Right lobe of liver (tissue), 6 donors: Measurements from ENCODE around the gene RECK. TPM values are rescaled to one million over a fixed set of nuclear protein-coding genes. Genes with fewer than 3 reads are reported as not detected.
"Not testable (repeated sequence)": the region's sequence is repeated elsewhere in the genome, so short reads cannot be mapped to it uniquely, and the experiment has no call there.

Experiments
- ATAC-seq, 4 donors: fragments of 200-7000 bp; cut with Tn5 transposase; one replicate each; pipeline ENCODE4 v1.9.1; 2020; ENCODE audit warnings: mild to moderate bottlenecking in 4 of 4, moderate library complexity in 4 of 4
- DNase-seq, 3 donors: peaks; one replicate each; pipeline ENCODE4 v3.0.0-alpha.2; 2020
- H3K27ac ChIP-seq, 3 donors: fragments of 200-600 bp; one replicate each; pipeline ENCODE4 v1.8.0; 2022
- H3K27me3 ChIP-seq, 2 donors: fragments of 200-600 bp; one replicate each; pipeline ENCODE4 v1.8.0; 2022
- H3K36me3 ChIP-seq, 4 donors: fragments of 200-600 bp; sonication (generic) in 1 of 4; one replicate each; pipeline versions ENCODE4 v1.5.1 to v1.8.0; 2017 to 2022; ENCODE audit warnings: control low read depth in 1 of 4
- H3K4me1 ChIP-seq, 4 donors: fragments of 200-600 bp; sonication (generic) in 1 of 4; one replicate each; pipeline versions ENCODE4 v1.5.1 to v1.8.0; 2017 to 2022; ENCODE audit warnings: control low read depth in 1 of 4
- H3K4me3 ChIP-seq, 3 donors: fragments of 200-600 bp; one replicate each; pipeline ENCODE4 v1.8.0; 2022
- H3K9me3 ChIP-seq, 4 donors: fragments of 200-600 bp; sonication (generic) in 1 of 4; one replicate each; pipeline versions ENCODE4 v1.5.1 to v1.8.0; 2017 to 2022; ENCODE audit warnings: control low read depth in 1 of 4
- POLR2A ChIP-seq: fragments of 450-650 bp; IDR thresholded peaks from one replicate; pipeline ENCODE4 v1.6.1; 2017; ENCODE audit warnings: antibody characterized with exemption, mild to moderate bottlenecking
- WGBS: methylation state at CpG from one replicate; pipeline ENCODE4 v1.1.6; 2018; ENCODE audit warnings: low coverage, low lambda C conversion rate; ENCODE audit not compliant: insufficient coverage; ENCODE audit errors: missing lambda C conversion rate; 5-methylcytosine and 5-hydroxymethylcytosine counted together
- intact Hi-C, 2 donors: fragments of 100-400 bp; cut with DNase I; formaldehyde crosslinking; loops; one replicate each; pipeline versions ENCODE4 v1.11.2 to v1.14.1; 2022
- total RNA-seq, 6 experiments: library from RNA; depleted of rRNA in 2 of 6; stranded (reverse); fragments of >200 nt in 2 of 6; fragmentation: NEBNext Ultra II Directional in 3 of 6; extraction: Animal tissue kit (Norgen Biotek cat#: 25700) in 3 of 6; gene quantifications; one replicate each; pipeline versions ENCODE4 v1.1.0 to v1.2.4, GENCODE V29; 2016 to 2023
- TF ChIP-seq, protein P1 (sequence below), 4 donors: fragments of 200-600 bp in 3 of 4; fragments of 450-650 bp in 1 of 4; IDR thresholded peaks; one replicate each; pipeline versions ENCODE4 v1.5.1 to v1.8.0; 2016 to 2022; ENCODE audit warnings: antibody characterized with exemption in 4 of 4, mild to moderate bottlenecking in 2 of 4
- donor health status: DM: no; HTN: yes; CAD: no.
- donor health status: DM: no; HTN: no; CAD: no.
- donor health status: DM: no; HTN: no; CAD: no.
- donor health status: DM: no; HTN: yes; CAD: no.
- donor health status: DM: no; HTN: yes; CAD: no.

The RECK gene
- total RNA-seq, 6 experiments from 2014 or later = 2.0 to 6.2 (median 2.6) TPM

GRCh38 chr9:35996358-35996970 lies 40.2 kb upstream of the RECK start:
- no peak for ATAC-seq
- Histone ChIP-seq H3K36me3 (no peaks in the 10 kb centered on the region), H3K27ac (no peak overlapping the region), H3K4me1 (no peaks in the 10 kb centered on the region), H3K9me3 (no peaks in the 10 kb centered on the region), H3K27me3 (peaks cover 0 to 3% of the 10 kb centered on the region in 2 donors), H3K4me3 (no peak overlapping the region)
- no peak for DNase-seq
- 88% methylated on average over 1 of the region's 1 CpG for WGBS
- no peak for TF ChIP-seq POLR2A
- TF ChIP-seq, protein P1, sequence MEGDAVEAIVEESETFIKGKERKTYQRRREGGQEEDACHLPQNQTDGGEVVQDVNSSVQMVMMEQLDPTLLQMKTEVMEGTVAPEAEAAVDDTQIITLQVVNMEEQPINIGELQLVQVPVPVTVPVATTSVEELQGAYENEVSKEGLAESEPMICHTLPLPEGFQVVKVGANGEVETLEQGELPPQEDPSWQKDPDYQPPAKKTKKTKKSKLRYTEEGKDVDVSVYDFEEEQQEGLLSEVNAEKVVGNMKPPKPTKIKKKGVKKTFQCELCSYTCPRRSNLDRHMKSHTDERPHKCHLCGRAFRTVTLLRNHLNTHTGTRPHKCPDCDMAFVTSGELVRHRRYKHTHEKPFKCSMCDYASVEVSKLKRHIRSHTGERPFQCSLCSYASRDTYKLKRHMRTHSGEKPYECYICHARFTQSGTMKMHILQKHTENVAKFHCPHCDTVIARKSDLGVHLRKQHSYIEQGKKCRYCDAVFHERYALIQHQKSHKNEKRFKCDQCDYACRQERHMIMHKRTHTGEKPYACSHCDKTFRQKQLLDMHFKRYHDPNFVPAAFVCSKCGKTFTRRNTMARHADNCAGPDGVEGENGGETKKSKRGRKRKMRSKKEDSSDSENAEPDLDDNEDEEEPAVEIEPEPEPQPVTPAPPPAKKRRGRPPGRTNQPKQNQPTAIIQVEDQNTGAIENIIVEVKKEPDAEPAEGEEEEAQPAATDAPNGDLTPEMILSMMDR (IDR thresholded peaks at IDR 0.05) = no peak
- intact Hi-C loops = no loop called here

DNA sequence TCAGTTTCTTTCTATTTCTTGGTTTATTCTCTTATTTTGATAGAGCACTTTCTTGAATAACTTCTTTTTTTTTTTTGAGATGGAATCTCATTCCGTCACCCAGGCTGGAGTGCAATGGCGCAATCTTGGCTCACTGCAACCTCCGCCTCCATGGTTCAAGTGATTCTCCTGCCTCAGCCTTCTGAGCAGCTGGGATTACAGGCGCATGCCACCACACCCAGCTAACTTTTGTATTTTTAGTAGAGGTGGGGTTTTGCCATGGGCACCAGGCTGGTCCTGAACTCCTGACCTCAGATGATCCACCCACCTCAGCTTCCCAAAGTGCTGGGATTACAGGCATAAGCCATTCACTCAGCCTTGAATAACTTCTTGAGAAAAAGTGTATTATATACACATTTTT lies 39.7 kb upstream of the RECK start:
- H3K9me3 ChIP-seq, intact Hi-C loops, DNase-seq, H3K4me1 ChIP-seq, H3K27ac ChIP-seq, H3K36me3 ChIP-seq, ATAC-seq, H3K27me3 ChIP-seq, H3K4me3 ChIP-seq: not testable (repeated sequence)
- WGBS = 89% methylated on average over 4 of the region's 4 CpGs

DNA sequence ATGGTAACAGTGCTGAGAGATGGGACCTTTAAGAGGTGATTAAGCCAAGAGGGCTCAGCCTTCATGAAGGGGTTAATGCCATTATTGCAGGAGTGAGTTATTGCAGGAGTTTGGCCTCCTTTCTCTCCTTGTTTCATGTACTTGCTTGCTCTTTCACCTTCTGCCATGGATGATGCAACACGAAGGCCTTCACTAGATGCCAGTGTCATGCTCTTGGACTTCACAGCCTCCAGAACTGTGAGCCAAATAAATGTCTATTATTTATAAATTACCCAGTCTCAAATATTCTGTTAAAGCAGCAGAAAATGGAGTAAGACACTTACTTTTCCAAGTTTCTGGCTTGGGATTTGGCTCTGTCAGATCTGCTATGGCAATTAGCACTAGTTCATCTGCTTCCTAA lies 38.4 kb upstream of the RECK start:
- no peak for ATAC-seq
- TF ChIP-seq POLR2A = no peak
- TF ChIP-seq, protein P1 (IDR thresholded peaks at IDR 0.05) = no peak
- no peak for DNase-seq
- 88% methylated on average over 1 of the region's 1 CpG for WGBS
- Histone ChIP-seq H3K4me1 (no peaks in the 10 kb centered on the region), H3K27ac (no peak overlapping the region), H3K27me3 (peaks cover 0 to 3% of the 10 kb centered on the region in 2 donors), H3K4me3 (no peak overlapping the region), H3K36me3 (no peaks in the 10 kb centered on the region), H3K9me3 (no peaks in the 10 kb centered on the region)
- intact Hi-C loops = no loop called here

DNA sequence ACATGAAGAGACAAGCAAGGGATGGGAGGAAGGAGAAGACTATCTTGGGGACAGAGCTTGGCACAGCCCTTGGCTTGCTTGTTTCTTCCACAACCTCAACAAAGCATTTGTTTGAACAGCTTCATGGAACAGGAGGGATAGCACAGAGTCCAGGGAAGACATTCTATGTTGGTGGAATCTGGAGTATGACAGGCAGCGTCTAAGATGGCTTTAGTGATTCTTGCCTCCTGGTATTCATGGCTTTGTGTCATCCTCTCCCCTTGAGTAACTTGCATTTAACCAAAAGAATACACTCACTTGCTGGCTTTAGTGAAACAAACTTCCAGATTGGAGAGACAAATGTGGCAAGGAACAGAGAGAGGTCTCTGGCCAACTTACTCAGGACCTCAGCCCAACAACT lies 30.8 kb upstream of the RECK start:
- 83% methylated on average over 1 of the region's 1 CpG for WGBS
- DNase-seq (no peak), ATAC-seq (no peak)
- H3K27me3 ChIP-seq = no peaks in the 10 kb centered on the region
- no peak overlapping the region for H3K4me3 ChIP-seq
- H3K9me3 ChIP-seq = no peaks in the 10 kb centered on the region
- intact Hi-C loops = loop anchor here in 1 of 2 donors (10.0 kb wide), 1 partner anchor 51 kb away; the partner anchor contains the start of gene OR2S2
- H3K4me1 ChIP-seq = peaks cover 0 to 3% (median 0%) of the 10 kb centered on the region in 4 donors
- TF ChIP-seq POLR2A = no peak
- TF ChIP-seq, protein P1 (IDR thresholded peaks at IDR 0.05) = no peak
- no peaks in the 10 kb centered on the region for H3K36me3 ChIP-seq
- H3K27ac ChIP-seq = no peak overlapping the region

GRCh38 chr9:36006549-36007315 lies 30.0 kb upstream of the RECK start:
- DNase-seq (no peak), ATAC-seq (peak in 1 of 4 donors; percentile 49)
- no peak for TF ChIP-seq POLR2A
- TF ChIP-seq, protein P1 (IDR thresholded peaks at IDR 0.05) = no peak
- Histone ChIP-seq H3K36me3 (no peaks in the 10 kb centered on the region), H3K4me1 (peaks cover 0 to 3% (median 0%) of the 10 kb centered on the region in 4 donors), H3K4me3 (no peak overlapping the region), H3K27ac (no peak overlapping the region), H3K9me3 (no peaks in the 10 kb centered on the region), H3K27me3 (no peaks in the 10 kb centered on the region)
- intact Hi-C loops = loop anchor here in 1 of 2 donors (10.0 kb wide), 1 partner anchor 52 kb away; the partner anchor contains the start of gene OR2S2
- WGBS = 50% methylated on average over 3 of the region's 3 CpGs
